GM23248 (cell line): Measurements from ENCODE around the gene PRUNE2. TPM values are rescaled to one million over a fixed set of nuclear protein-coding genes. Genes with fewer than 3 reads are reported as not detected.

Experiments used
- DNase-seq: peaks from one replicate; pipeline ENCODE4 v3.0.0-alpha.2; 2015
- H2AFZ ChIP-seq: fragments of 200-600 bp; sonication (generic); 2 replicates; pipeline ENCODE4 v1.6.1; 2016; ENCODE audit warnings: antibody characterized with exemption
- H3F3A ChIP-seq: fragments of 200-600 bp; sonication (generic); 2 replicates; pipeline ENCODE4 v1.6.1; 2016; ENCODE audit warnings: mild to moderate bottlenecking, antibody characterized with exemption, mixed run types; ENCODE audit not compliant: insufficient read depth
- H3K27ac ChIP-seq: fragments of 200-600 bp; sonication (generic); 2 replicates; pipeline ENCODE4 v1.5.1; 2016; ENCODE audit warnings: mild to moderate bottlenecking
- H3K27me3 ChIP-seq: fragments of 200-600 bp; sonication (generic); replicated peaks from 2 replicates; pipeline ENCODE4 v1.6.1; 2016; ENCODE audit warnings: mild to moderate bottlenecking; ENCODE audit not compliant: insufficient read depth
- H3K36me3 ChIP-seq: fragments of 200-600 bp; sonication (generic); 2 replicates; pipeline ENCODE4 v1.6.1; 2016; ENCODE audit warnings: low read depth, mild to moderate bottlenecking
- H3K4me1 ChIP-seq: fragments of 200-600 bp; sonication (generic); 2 replicates; pipeline ENCODE4 v1.6.1; 2016; ENCODE audit warnings: mild to moderate bottlenecking; ENCODE audit not compliant: insufficient read depth
- H3K4me2 ChIP-seq: fragments of 200-600 bp; sonication (generic); one replicate; pipeline ENCODE4 v1.6.1; 2016; ENCODE audit warnings: mild to moderate bottlenecking; ENCODE audit not compliant: unreplicated experiment
- H3K4me3 ChIP-seq: fragments of 200-600 bp; sonication (generic); 2 replicates; pipeline ENCODE4 v1.5.1; 2016; ENCODE audit warnings: mild to moderate bottlenecking
- H3K79me2 ChIP-seq: fragments of 200-600 bp; sonication (generic); 2 replicates; pipeline ENCODE4 v1.6.1; 2016; ENCODE audit warnings: mild to moderate bottlenecking; ENCODE audit not compliant: insufficient read depth
- H3K9ac ChIP-seq: fragments of 200-600 bp; sonication (generic); 2 replicates; pipeline ENCODE4 v1.6.1; 2016; ENCODE audit warnings: mild to moderate bottlenecking
- H3K9me2 ChIP-seq: fragments of 200-600 bp; sonication (generic); 2 replicates; pipeline ENCODE4 v1.6.1; 2016; ENCODE audit warnings: mixed run types, mild to moderate bottlenecking, moderate library complexity; ENCODE audit not compliant: insufficient read depth
- H3K9me3 ChIP-seq: fragments of 200-600 bp; sonication (generic); one replicate; pipeline ENCODE4 v1.6.1; 2017; ENCODE audit warnings: low read depth
- H4K20me1 ChIP-seq: fragments of 200-600 bp; sonication (generic); 2 replicates; pipeline ENCODE4 v1.6.0; 2016; ENCODE audit not compliant: insufficient read depth
- EZH2 ChIP-seq: fragments of 200-600 bp; sonication (generic); IDR thresholded peaks from 2 replicates; pipeline ENCODE4 v1.6.1; 2018; ENCODE audit warnings: antibody characterized with exemption, mild to moderate bottlenecking; ENCODE audit not compliant: insufficient read depth, poor library complexity, severe bottlenecking
- EZH2phosphoT487 ChIP-seq: fragments of 200-600 bp; sonication (generic); IDR thresholded peaks from 2 replicates; pipeline ENCODE4 v1.6.1; 2018; ENCODE audit warnings: antibody characterized with exemption, moderate library complexity, mild to moderate bottlenecking, low read depth; ENCODE audit not compliant: insufficient read depth
- WGBS, 2 experiments: methylation state at CpG; one replicate each; pipeline ENCODE4 v1.1.6; 2015 to 2017; ENCODE audit warnings: low lambda C conversion rate in 2 of 2, low coverage in 1 of 2; ENCODE audit errors: missing lambda C conversion rate in 2 of 2; 5-methylcytosine and 5-hydroxymethylcytosine counted together
- in situ Hi-C: fragments of 300-500 bp; cut with MboI; formaldehyde crosslinking; loops from 2 replicates; pipeline ENCODE4 v1.15.0; 2020
- polyA plus RNA-seq: library from polyadenylated mRNA; unstranded; fragments of >200 nt; fragmentation: Nextera tagmentation; extraction: Ambion mirVana; gene quantifications from 2 replicates; pipeline ENCODE4 v1.2.1, GENCODE V29; 2016
- total RNA-seq: library from RNA; depleted of rRNA; stranded (reverse); fragments of >200 nt; shearing (Covaris generic); gene quantifications from 2 replicates; pipeline ENCODE4 v1.2.3, GENCODE V29; 2014

PRUNE2 gene
- total and polyA plus RNA-seq, 2 experiments from 2014 or later = 2.0 to 8.8 TPM

DNA sequence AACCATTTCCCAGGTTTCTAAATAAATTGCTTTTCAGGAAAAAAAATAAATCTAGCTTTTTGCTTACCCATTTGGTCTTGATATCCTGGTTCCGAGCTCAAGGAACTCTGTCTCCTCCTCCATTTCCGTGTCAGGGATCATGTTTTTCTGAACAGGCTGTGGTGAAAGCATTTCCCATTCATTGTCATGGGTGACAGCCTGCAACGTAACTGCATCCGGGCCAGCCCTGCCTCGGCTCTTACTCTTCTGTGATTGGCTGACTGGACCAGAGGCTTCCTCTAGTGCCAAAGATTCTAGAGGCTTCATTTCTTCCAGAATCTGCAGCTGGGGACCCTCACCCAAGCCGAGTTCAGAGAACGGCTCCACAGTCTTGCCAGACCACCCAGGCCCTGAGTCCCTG, 202.6 kb downstream of the PRUNE2 start:
- no peak for DNase-seq
- H3K4me2 ChIP-seq = no peak overlapping the region
- no peaks in the 10 kb centered on the region for H3K79me2 ChIP-seq
- no peaks in the 10 kb centered on the region for H3K36me3 ChIP-seq
- H4K20me1 ChIP-seq = no peaks in the 10 kb centered on the region
- TF ChIP-seq EZH2phosphoT487 (no peak), EZH2 (no peak)
- H2AFZ ChIP-seq = no peak overlapping the region
- peaks cover 26% of the 10 kb centered on the region for H3K4me1 ChIP-seq
- in situ Hi-C loops = loop anchor here (10.0 kb wide), 1 partner anchor 258 kb away; no protein-coding TSS in a partner anchor
- H3K27me3 ChIP-seq = 0 out of 2 replicates have a peak, but pooled peaks cover 13% of the 10 kb centered on the region
- WGBS, 2 experiments = 70 to 76% methylated on average over 6 to 7 of the region's 7 CpGs
- H3K27ac ChIP-seq = no peak overlapping the region
- H3K9me3 ChIP-seq = no peaks in the 10 kb centered on the region
- no peaks in the 10 kb centered on the region for H3K9me2 ChIP-seq
- no peak overlapping the region for H3K4me3 ChIP-seq
- H3K9ac ChIP-seq = no peak overlapping the region
- H3F3A ChIP-seq = peaks cover 20% of the 10 kb centered on the region

DNA sequence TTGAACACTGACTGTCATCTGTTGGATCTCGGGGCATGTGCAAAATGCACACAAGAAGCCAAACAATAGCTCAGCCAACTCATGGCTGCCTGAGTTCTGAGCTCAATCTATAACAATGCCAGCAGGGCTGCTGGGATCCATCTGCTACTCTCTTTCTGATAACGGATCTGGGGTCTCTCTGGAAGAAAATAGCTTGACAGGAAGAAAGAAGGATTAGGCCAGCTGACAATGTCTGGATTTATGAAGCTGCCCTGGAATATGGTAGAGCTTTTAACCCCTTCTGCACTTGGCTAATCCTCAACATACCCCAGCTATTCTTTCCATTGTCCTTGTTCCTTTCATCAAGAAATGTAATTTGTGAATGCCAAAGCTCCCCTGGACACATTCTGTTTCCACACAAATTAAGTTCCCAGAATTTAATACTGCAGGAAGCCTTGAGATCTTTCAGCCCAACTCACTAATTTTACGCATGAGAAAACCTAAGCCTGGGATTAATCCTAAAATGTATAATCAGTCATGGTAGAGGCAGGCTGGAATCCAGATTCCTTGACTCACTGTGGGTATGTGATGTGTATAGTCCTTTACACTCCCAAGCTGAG, 204.4 kb downstream of the PRUNE2 start:
- Histone ChIP-seq H3K27me3 (0 out of 2 replicates have a peak, but pooled peaks cover 7% of the 10 kb centered on the region), H4K20me1 (no peaks in the 10 kb centered on the region), H3K79me2 (no peaks in the 10 kb centered on the region), H3K9me2 (no peaks in the 10 kb centered on the region), H3K9ac (no peak overlapping the region), H3F3A (peaks cover 20% of the 10 kb centered on the region), H2AFZ (no peak overlapping the region; the same call in 1 of the 2 replicates), H3K9me3 (no peaks in the 10 kb centered on the region), H3K4me2 (no peak overlapping the region), H3K4me3 (no peak overlapping the region), H3K36me3 (no peaks in the 10 kb centered on the region), H3K4me1 (peaks cover 26% of the 10 kb centered on the region), H3K27ac (0 out of 2 replicates have a peak overlapping the region, but pooled peaks have one; percentile 0)
- DNase-seq = peak; percentile 66
- WGBS, 2 experiments = 28 to 30% methylated on average over 3 of the region's 3 CpGs
- in situ Hi-C loops = loop anchor here (10.0 kb wide), 1 partner anchor 257 kb away; no protein-coding TSS in a partner anchor
- TF ChIP-seq EZH2 = no peak
- TF ChIP-seq EZH2phosphoT487 = no peak

DNA sequence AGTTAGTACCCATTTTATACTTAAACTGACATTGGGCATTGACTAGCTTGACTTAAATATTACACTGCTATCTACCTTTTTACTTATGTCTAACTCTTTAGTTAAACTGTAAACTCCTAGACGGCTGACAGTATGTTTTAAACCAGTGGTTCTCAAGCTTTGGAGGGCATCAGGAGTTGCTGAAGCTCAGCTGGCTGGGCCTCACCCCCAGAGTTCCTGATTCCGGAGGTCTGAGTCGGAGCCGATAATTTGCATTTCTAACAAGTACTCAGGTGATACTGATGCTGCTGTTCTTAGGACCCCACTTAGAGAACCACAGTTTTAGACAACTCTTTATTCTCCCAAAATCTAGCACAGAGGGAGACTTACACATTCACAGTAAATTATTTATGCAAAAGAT, 205.0 kb downstream of the PRUNE2 start:
- TF ChIP-seq EZH2 = no peak
- TF ChIP-seq EZH2phosphoT487 = no peak
- Histone ChIP-seq H3K4me2 (no peak overlapping the region), H3F3A (peaks cover 20% of the 10 kb centered on the region), H3K9me2 (no peaks in the 10 kb centered on the region), H3K79me2 (no peaks in the 10 kb centered on the region), H2AFZ (no peak overlapping the region), H3K27me3 (0 out of 2 replicates have a peak, but pooled peaks cover 1% of the 10 kb centered on the region), H4K20me1 (no peaks in the 10 kb centered on the region), H3K4me1 (peaks cover 26% of the 10 kb centered on the region), H3K9ac (no peak overlapping the region), H3K4me3 (no peak overlapping the region), H3K27ac (peak overlapping the region; percentile 35; the same call in 1 of the 2 replicates), H3K9me3 (no peaks in the 10 kb centered on the region), H3K36me3 (no peaks in the 10 kb centered on the region)
- WGBS, 2 experiments = 87 to 89% methylated on average over 4 of the region's 4 CpGs
- in situ Hi-C loops = loop anchor here (10.0 kb wide), 1 partner anchor 256 kb away; no protein-coding TSS in a partner anchor
- DNase-seq = no peak

DNA sequence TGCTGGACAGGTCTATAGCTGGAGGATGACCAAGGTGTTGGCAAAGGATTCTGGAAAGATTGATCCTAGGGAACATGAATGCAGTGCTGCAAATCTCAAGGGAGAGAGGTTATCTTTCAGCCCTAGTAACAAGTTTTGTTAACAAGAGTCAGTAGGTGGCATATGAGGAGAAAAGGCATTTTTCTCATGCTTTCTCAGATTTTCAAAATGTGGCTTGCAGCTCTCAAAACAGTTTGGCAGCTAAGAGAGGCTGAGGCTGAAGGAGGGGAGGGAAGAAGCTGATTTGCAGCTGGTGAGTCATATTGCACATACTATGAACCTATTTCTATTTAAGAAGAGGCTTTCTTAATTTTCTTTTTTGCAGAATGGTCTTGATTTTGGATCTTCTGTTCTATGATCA, 205.9 kb downstream of the PRUNE2 start:
- peaks cover 26% of the 10 kb centered on the region for H3K4me1 ChIP-seq
- H3K27ac ChIP-seq = peak overlapping the region; percentile 35
- TF ChIP-seq EZH2 (no peak), EZH2phosphoT487 (no peak)
- H4K20me1 ChIP-seq = no peaks in the 10 kb centered on the region
- peak overlapping the region; percentile 59 for H3K4me2 ChIP-seq
- H3K9me2 ChIP-seq = no peaks in the 10 kb centered on the region
- no peaks in the 10 kb centered on the region for H3K9me3 ChIP-seq
- no peaks in the 10 kb centered on the region for H3K27me3 ChIP-seq
- in situ Hi-C loops = loop anchor here (10.0 kb wide), 1 partner anchor 255 kb away; no protein-coding TSS in a partner anchor
- H3K4me3 ChIP-seq = no peak overlapping the region
- DNase-seq = peak; percentile 86
- H3K36me3 ChIP-seq = no peaks in the 10 kb centered on the region
- no peak overlapping the region for H3K9ac ChIP-seq
- H3F3A ChIP-seq = peaks cover 20% of the 10 kb centered on the region
- H2AFZ ChIP-seq = no peak overlapping the region
- H3K79me2 ChIP-seq = no peaks in the 10 kb centered on the region
